HT1080 (cell line): ENCODE data around the gene SUSD3. TPM values are rescaled to one million over a fixed set of nuclear protein-coding genes. Genes with fewer than 3 reads are reported as not detected.
"Not testable (repeated sequence)": the region's sequence is repeated elsewhere in the genome, so short reads cannot be mapped to it uniquely, and the experiment has no call there.

Experiments used
- DNase-seq: peaks from one replicate; pipeline ENCODE4 v3.0.0-alpha.2; 2015; ENCODE audit warnings: low read depth
- total RNA-seq: library from RNA; depleted of rRNA; stranded (reverse); fragments of >200 nt; shearing (Covaris generic); gene quantifications from 2 replicates; pipeline ENCODE4 v1.2.3, GENCODE V29; 2014

SUSD3 gene
- total RNA-seq, 1 experiment from 2014 or later, result not detected

GRCh38 chr9:93108291-93109041 lies 50.0 kb downstream of the SUSD3 start:
- no peak for DNase-seq

GRCh38 chr9:93110311-93110855 lies 51.9 kb downstream of the SUSD3 start:
- no peak for DNase-seq

GRCh38 chr9:93111001-93111370 lies 52.5 kb downstream of the SUSD3 start:
- no peak for DNase-seq

- DNase-seq, result peak; percentile 86
Observed at GRCh38 chr9:93111371-93112115, 53.0 kb downstream of the SUSD3 start.

- DNase-seq, result no peak
Observed at GRCh38 chr9:93112116-93112863, 53.8 kb downstream of the SUSD3 start.

- DNase-seq, result no peak
Observed at GRCh38 chr9:93112864-93113389, 54.4 kb downstream of the SUSD3 start.

- DNase-seq, result no peak
Observed at GRCh38 chr9:93114169-93114983, 55.9 kb downstream of the SUSD3 start.

GRCh38 chr9:93114984-93115335 lies 56.5 kb downstream of the SUSD3 start:
- no peak for DNase-seq

GRCh38 chr9:93115486-93116071 lies 57.1 kb downstream of the SUSD3 start:
- DNase-seq, result no peak

GRCh38 chr9:93116072-93116961 lies 57.8 kb downstream of the SUSD3 start:
- peak; percentile 54 for DNase-seq

- not testable (repeated sequence) for DNase-seq
Observed at GRCh38 chr9:93117521-93117920, 59.0 kb downstream of the SUSD3 start.

GRCh38 chr9:93117924-93118862 lies 59.7 kb downstream of the SUSD3 start:
- DNase-seq, result no peak

GRCh38 chr9:93118863-93119702 lies 60.6 kb downstream of the SUSD3 start:
- DNase-seq, result no peak

- DNase-seq, result no peak
Observed at GRCh38 chr9:93119703-93119952, 61.1 kb downstream of the SUSD3 start.

- DNase-seq, result peak; percentile 97
Observed at GRCh38 chr9:93119953-93120845, 61.7 kb downstream of the SUSD3 start.

- no peak for DNase-seq
Observed at GRCh38 chr9:93120846-93121315, 62.4 kb downstream of the SUSD3 start.
